GM18520 (cell line): Measurements from ENCODE around the gene PXDC1.
"Not testable (repeated sequence)": the region's sequence is repeated elsewhere in the genome, so short reads cannot be mapped to it uniquely, and the experiment has no call there.

Source experiments
- ATAC-seq: cut with Tn5 transposase; IDR thresholded peaks from one replicate; pipeline ENCODE4 v1.9.1; 2021; ENCODE audit not compliant: unreplicated experiment

Gene PXDC1

DNA sequence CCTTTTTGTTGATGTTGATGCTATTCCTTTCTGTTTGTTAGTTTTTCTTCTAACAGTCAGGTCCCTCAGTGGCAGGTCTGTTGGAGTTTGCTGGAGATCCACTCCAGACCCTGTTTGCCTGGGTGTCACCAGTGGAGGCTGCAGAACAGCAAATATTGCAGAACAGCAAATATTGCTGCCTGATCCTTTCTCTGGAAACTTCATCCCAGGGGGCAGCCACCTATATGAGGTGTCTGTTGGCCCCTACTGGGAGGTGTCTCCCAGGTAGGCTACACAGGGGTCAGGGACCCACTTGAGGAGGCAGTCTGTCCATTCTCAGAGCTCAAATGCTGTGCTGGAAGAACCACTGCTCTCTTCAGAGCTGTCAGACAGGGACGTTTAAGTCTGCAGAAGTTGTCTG, 74.2 kb downstream of the PXDC1 start:
- ATAC-seq: not testable (repeated sequence)
